Testis (tissue), 3 donors: ENCODE measurements around the gene ELMO1. TPM values are rescaled to one million over a fixed set of nuclear protein-coding genes. Genes with fewer than 3 reads are reported as not detected.

ENCODE experiments used
- DNase-seq: peaks from one replicate; pipeline ENCODE4 v3.0.0-alpha.2; 2019
- H3K27ac ChIP-seq, 2 donors: fragments of 200-600 bp; sonication (generic); one replicate each; pipeline ENCODE4 v1.5.1; 2019
- H3K27me3 ChIP-seq: fragments of 200-600 bp; sonication (generic); one replicate; pipeline ENCODE4 v1.5.1; 2019
- H3K36me3 ChIP-seq: fragments of 200-600 bp; sonication (generic); one replicate; pipeline ENCODE4 v1.5.1; 2017; ENCODE audit warnings: low read depth; ENCODE audit errors: missing control alignments
- H3K4me1 ChIP-seq: fragments of 200-600 bp; sonication (generic); one replicate; pipeline ENCODE4 v1.5.1; 2019
- H3K4me3 ChIP-seq, 2 donors: fragments of 200-600 bp; sonication (generic); one replicate each; pipeline ENCODE4 v1.5.1; 2017 to 2019
- H3K9me3 ChIP-seq: fragments of 200-600 bp; sonication (generic); one replicate; pipeline ENCODE4 v1.5.1; 2017
- CTCF ChIP-seq, 3 experiments: fragments of 450-650 bp in 2 of 3; fragments of 200-600 bp in 1 of 3; sonication (generic) in 1 of 3; IDR thresholded peaks; one replicate each; pipeline ENCODE4 v1.5.1; 2016 to 2019; ENCODE audit warnings: antibody characterized with exemption in 3 of 3, mild to moderate bottlenecking in 2 of 3, moderate library complexity in 1 of 3
- POLR2A ChIP-seq: fragments of 450-650 bp; IDR thresholded peaks from one replicate; pipeline ENCODE4 v1.6.1; 2017; ENCODE audit warnings: antibody characterized with exemption, mild to moderate bottlenecking, moderate library complexity
- WGBS, 2 donors: methylation state at CpG; one replicate each; pipeline ENCODE4 v1.1.5; 2018; 5-methylcytosine and 5-hydroxymethylcytosine counted together
- intact Hi-C: fragments of 100-400 bp; cut with DNase I; formaldehyde crosslinking; loops from one replicate; pipeline ENCODE4 v1.15.1; 2023; ENCODE audit warnings: low total_unique reads
- polyA plus RNA-seq: library from polyadenylated mRNA; stranded (reverse); fragments of 350-450 nt; fragmentation: Illumina TruSeq; extraction: RNeasy Lipid Tissue Mini Kit (QIAGEN cat#74804); gene quantifications from one replicate; pipeline ENCODE4 v1.2.3, GENCODE V29; 2014; ENCODE audit warnings: low read depth, low replicate concordance; ENCODE audit not compliant: insufficient read depth
- total RNA-seq, 2 donors: library from RNA; depleted of rRNA; stranded (reverse); fragments of >200 nt; gene quantifications; one replicate each; pipeline ENCODE4 v1.2.3, GENCODE V29; 2016

ELMO1 gene
- total and polyA plus RNA-seq, 3 donors from 2014 or later: 12.9 to 47.2 (median 36.5) TPM

- TF ChIP-seq CTCF (IDR thresholded peaks at IDR 0.05): no peak
- no peak for TF ChIP-seq POLR2A
These were observed 30.3 kb downstream of the ELMO1 start for GRCh38 chr7:37418381-37418780.

GRCh38 chr7:37417107-37417474, 31.6 kb downstream of the ELMO1 start:
- Histone ChIP-seq H3K36me3 (no peaks in the 10 kb centered on the region), H3K4me1 (peaks cover 18% of the 10 kb centered on the region), H3K27ac (peak overlapping the region in 1 of 2 donors; percentile 29), H3K9me3 (no peaks in the 10 kb centered on the region), H3K27me3 (no peaks in the 10 kb centered on the region), H3K4me3 (no peak overlapping the region)
- TF ChIP-seq CTCF (IDR thresholded peaks at IDR 0.05) (no peak), POLR2A (no peak)
- intact Hi-C loops: no loop called here
- DNase-seq: no peak
- WGBS, 2 donors: 74 to 84% methylated on average over 10 of the region's 10 CpGs

More at GRCh38 chr7:37418381-37418780, 30.3 kb downstream of the ELMO1 start:
- no peak overlapping the region for H3K4me3 ChIP-seq
- H3K4me1 ChIP-seq: peaks cover 18% of the 10 kb centered on the region
- intact Hi-C loops: no loop called here
- DNase-seq: peak; percentile 83
- WGBS, 2 donors: 65 to 75% methylated on average over 6 of the region's 6 CpGs
- H3K27ac ChIP-seq: peak overlapping the region in 1 of 2 donors; percentile 68
- H3K9me3 ChIP-seq: no peaks in the 10 kb centered on the region
- H3K36me3 ChIP-seq: no peaks in the 10 kb centered on the region
- H3K27me3 ChIP-seq: no peaks in the 10 kb centered on the region

GRCh38 chr7:37416378-37417106, 32.1 kb downstream of the ELMO1 start:
- TF ChIP-seq POLR2A (no peak), CTCF (IDR thresholded peaks at IDR 0.05) (no peak)
- Histone ChIP-seq H3K9me3 (no peaks in the 10 kb centered on the region), H3K4me1 (peaks cover 18% of the 10 kb centered on the region), H3K27ac (peak overlapping the region in 1 of 2 donors; percentile 29), H3K36me3 (no peaks in the 10 kb centered on the region), H3K4me3 (no peak overlapping the region), H3K27me3 (no peaks in the 10 kb centered on the region)
- WGBS, 2 donors: 88% methylated on average over 6 of the region's 6 CpGs
- intact Hi-C loops: no loop called here
- no peak for DNase-seq

GRCh38 chr7:37415629-37416028, 33.0 kb downstream of the ELMO1 start:
- intact Hi-C loops: no loop called here
- WGBS, 2 donors: 92 to 94% methylated on average over 1 of the region's 1 CpG
- TF ChIP-seq CTCF (IDR thresholded peaks at IDR 0.05): no peak
- TF ChIP-seq POLR2A: no peak

More at GRCh38 chr7:37415629-37416028, 33.0 kb downstream of the ELMO1 start:
- DNase-seq: no peak
- Histone ChIP-seq H3K9me3 (no peaks in the 10 kb centered on the region), H3K27ac (no peak overlapping the region), H3K4me1 (peaks cover 11% of the 10 kb centered on the region), H3K4me3 (no peak overlapping the region), H3K27me3 (no peaks in the 10 kb centered on the region), H3K36me3 (no peaks in the 10 kb centered on the region)
